Ovary (tissue), 3 donors: ENCODE data around the gene TREM2.

Source experiments
- POLR2A ChIP-seq: fragments of 450-650 bp; IDR thresholded peaks from one replicate; pipeline ENCODE4 v1.6.1; 2017; ENCODE audit warnings: antibody characterized with exemption, mild to moderate bottlenecking, moderate library complexity
- TF ChIP-seq, protein P1 (sequence below), 3 donors: fragments of 450-650 bp in 2 of 3; fragments of 200-600 bp in 1 of 3; IDR thresholded peaks; one replicate each; pipeline versions ENCODE4 v1.5.1 to v1.8.0; 2016 to 2022; ENCODE audit warnings: antibody characterized with exemption in 3 of 3, mild to moderate bottlenecking in 1 of 3
- donor health status: DM: no; HTN: no; CAD: no.

DNA sequence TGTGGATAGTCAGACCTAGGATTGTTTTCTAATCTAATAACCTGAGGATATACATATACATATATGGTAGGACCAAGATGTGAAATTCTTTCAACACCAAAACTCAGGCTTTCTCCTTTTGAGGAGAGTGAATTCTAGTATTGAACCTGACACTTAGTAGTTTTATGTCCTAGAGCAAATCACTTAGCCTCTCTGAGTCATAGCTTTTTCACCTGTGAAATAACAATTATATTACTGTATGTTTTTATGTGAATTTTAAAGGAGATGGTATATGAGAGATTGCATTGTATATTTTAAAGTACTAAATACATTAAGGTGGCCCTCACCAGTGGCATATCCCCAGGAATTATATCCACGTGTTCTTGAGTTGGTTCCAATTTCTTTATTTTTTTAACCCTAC, 43.4 kb downstream of the TREM2 start:
- TF ChIP-seq, protein P1, sequence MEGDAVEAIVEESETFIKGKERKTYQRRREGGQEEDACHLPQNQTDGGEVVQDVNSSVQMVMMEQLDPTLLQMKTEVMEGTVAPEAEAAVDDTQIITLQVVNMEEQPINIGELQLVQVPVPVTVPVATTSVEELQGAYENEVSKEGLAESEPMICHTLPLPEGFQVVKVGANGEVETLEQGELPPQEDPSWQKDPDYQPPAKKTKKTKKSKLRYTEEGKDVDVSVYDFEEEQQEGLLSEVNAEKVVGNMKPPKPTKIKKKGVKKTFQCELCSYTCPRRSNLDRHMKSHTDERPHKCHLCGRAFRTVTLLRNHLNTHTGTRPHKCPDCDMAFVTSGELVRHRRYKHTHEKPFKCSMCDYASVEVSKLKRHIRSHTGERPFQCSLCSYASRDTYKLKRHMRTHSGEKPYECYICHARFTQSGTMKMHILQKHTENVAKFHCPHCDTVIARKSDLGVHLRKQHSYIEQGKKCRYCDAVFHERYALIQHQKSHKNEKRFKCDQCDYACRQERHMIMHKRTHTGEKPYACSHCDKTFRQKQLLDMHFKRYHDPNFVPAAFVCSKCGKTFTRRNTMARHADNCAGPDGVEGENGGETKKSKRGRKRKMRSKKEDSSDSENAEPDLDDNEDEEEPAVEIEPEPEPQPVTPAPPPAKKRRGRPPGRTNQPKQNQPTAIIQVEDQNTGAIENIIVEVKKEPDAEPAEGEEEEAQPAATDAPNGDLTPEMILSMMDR (IDR thresholded peaks at IDR 0.05), result no peak
- TF ChIP-seq POLR2A, result no peak
